Stimulated activated CD8-positive, alpha-beta memory T cell treated with anti-CD3 and anti-CD28 coated beads, Interleukin-4, amount 100 ng/mL, for 1 hour (primary cell): ENCODE results near the gene ABHD12.

ENCODE experiments used
- DNase-seq, 2 donors: peaks; one replicate each; pipeline ENCODE4 v3.0.0-alpha.2; 2020; ENCODE audit warnings: low read depth in 2 of 2, low spot score in 1 of 2

Gene ABHD12

GRCh38 chr20:25258828-25259227, 131.8 kb downstream of the ABHD12 start:
- no peak for DNase-seq

GRCh38 chr20:25258476-25258805, 132.2 kb downstream of the ABHD12 start:
- no peak for DNase-seq

GRCh38 chr20:25257756-25258475, 132.7 kb downstream of the ABHD12 start:
- no peak for DNase-seq

GRCh38 chr20:25257130-25257529, 133.5 kb downstream of the ABHD12 start:
- no peak for DNase-seq

GRCh38 chr20:25256226-25256859, 134.3 kb downstream of the ABHD12 start:
- no peak for DNase-seq

GRCh38 chr20:25254986-25255680, 135.5 kb downstream of the ABHD12 start:
- DNase-seq = no peak

- no peak for DNase-seq
Measured at GRCh38 chr20:25254571-25254970, 136.1 kb downstream of the ABHD12 start.

- no peak for DNase-seq
Measured at GRCh38 chr20:25253606-25254275, 136.9 kb downstream of the ABHD12 start.

- DNase-seq = no peak
Measured at GRCh38 chr20:25252686-25253421, 137.8 kb downstream of the ABHD12 start.

- no peak for DNase-seq
Measured at GRCh38 chr20:25252230-25252651, 138.4 kb downstream of the ABHD12 start.

- DNase-seq = no peak
Measured at GRCh38 chr20:25251558-25251957, 139.1 kb downstream of the ABHD12 start.

GRCh38 chr20:25251019-25251418, 139.6 kb downstream of the ABHD12 start:
- no peak for DNase-seq

GRCh38 chr20:25250508-25250907, 140.1 kb downstream of the ABHD12 start:
- no peak for DNase-seq
